Amniotic epithelial cell (primary cell): Measurements from ENCODE around the gene TOX2.
A peak's percentile ranks its signal among the peaks of the same experiment; 100 is the strongest.

Source experiments
- DNase-seq: peaks from one replicate; pipeline ENCODE4 v3.0.0-alpha.2; 2010; ENCODE audit warnings: low read depth

TOX2 gene

DNA sequence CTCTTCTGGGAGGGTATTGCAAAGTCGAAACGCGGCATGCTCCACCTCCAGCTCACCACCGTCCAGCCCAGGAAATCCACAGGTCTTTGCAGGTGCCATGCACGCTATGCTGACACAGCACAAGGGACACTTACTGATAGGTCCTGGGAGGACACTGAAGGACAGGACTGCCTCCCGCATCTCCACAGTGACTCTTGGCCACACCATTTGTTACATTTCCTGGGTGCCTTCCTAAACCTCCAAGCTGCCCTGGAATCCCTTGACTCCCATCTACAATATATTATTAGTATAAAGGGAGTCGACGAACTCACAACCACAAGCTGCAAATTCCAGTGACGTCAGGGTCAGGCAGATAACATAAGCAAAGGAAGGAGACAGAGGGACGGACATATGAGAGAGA is 165.4 kb downstream of the TOX2 start:
- peak; percentile 81 for DNase-seq

- DNase-seq = peak; percentile 79
Observed at GRCh38 chr20:44080646-44081267, 166.1 kb downstream of the TOX2 start.

- DNase-seq = no peak
Observed at GRCh38 chr20:44081476-44081875, 166.8 kb downstream of the TOX2 start.

- DNase-seq = no peak
Observed at GRCh38 chr20:44081888-44082287, 167.2 kb downstream of the TOX2 start.

GRCh38 chr20:44083220-44083933 is 168.7 kb downstream of the TOX2 start:
- no peak for DNase-seq

DNA sequence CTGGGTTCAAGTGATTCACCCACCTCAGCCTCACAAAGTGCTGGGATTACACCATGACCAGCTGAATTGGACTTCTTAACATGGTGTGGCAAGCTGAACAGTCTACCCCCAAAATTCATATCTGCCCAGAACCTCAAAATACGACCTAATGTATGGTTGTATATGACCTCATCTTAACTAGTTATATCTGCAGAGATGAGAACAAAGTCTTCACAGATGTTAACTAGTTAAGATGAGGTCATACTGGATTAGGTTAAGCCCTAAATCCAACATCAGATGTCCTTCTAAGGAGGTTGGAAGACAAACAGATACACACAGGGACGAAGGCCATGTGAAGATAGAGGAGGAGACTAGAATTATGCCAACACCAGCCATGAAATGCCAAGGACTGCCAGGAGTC is 169.8 kb downstream of the TOX2 start:
- DNase-seq = no peak

- DNase-seq = no peak
Observed at GRCh38 chr20:44084891-44085290, 170.2 kb downstream of the TOX2 start.

DNA sequence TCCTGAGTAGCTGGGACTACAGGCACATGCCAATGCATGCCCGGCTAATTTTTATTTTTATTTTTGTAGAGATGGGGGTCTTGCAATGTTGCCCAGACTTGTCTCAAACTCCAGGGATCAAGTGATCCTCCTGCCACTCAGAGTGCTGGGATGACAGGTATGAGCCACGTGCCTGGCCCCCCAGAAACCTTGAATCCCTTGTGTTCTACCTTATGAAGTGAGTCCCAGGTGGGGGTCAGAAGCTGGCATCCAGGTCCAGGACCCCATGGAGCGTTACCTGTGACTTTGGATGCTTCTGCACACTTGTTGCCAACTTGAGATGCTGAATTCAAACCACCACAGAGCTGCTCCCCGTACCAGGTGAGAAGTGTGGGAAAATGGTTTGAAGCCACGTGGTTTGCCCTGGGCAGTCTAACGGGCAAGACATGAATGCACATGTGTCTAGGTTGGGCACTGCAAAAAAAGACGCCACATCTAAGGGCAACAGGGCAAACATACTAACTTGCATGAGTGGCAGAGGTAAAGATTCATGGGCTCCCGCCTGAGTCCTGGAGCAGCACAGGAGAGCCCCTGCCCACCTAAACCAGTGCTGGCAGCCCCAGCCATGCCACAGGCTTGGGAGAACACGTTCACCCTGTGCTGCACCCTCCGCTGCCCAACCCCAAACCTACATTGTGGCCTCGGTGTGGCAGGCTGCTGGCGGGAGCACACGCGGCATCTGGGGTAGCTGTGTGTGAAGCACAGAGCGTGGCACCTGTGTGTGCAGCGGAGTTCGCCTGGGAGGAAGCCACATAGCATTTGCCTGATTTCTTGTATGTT is 171.2 kb downstream of the TOX2 start:
- no peak for DNase-seq

DNA sequence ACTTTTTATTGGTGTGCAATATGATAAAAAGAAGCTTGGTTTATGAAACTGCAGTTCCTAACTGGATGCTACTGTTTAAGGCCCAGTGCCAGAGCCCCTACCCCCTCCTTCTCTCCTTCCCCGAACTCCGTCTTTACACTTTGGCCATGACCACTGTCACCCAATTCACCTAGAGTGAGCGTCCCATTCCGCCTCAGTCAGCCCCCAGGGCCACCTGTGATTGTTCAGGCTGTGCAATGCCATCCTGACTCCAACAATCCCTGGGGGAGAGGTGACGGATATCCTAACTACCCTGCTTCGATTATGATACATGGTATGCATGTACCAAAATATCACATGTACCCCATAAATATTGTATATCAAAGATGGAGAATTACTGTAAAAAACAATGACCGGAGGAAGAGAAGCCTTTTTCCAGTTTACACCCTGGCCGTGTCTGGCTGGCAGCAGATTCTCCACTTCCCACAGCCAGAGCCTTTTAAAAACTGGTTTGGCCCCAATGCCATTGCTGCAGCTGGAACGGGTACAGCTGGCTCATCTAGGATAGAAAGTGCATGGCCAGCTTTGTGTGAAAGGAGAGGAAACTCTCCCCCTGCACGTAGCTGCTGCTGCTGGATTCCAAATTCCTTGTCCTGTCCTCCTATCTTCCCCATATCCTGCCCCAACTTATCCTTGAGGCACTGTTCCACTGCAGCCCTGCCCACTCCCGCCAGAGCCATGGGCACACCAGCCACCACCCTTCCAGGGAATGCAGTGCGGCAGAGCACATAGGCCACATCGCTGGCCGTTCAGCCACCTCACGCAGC is 172.6 kb downstream of the TOX2 start:
- no peak for DNase-seq

DNA sequence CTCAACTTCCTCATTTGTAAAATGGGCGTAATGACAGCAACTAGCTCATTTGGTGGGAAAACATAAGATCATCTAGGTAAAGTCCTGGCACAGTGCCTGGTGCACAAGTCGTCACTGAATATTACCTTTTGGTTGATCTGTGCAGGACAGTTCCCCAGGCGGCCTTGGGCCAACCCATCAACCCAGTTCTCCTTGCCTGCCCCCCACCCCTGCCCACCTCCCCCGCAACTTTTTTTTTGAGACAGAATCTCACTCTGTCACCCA is 173.1 kb downstream of the TOX2 start:
- no peak for DNase-seq

DNA sequence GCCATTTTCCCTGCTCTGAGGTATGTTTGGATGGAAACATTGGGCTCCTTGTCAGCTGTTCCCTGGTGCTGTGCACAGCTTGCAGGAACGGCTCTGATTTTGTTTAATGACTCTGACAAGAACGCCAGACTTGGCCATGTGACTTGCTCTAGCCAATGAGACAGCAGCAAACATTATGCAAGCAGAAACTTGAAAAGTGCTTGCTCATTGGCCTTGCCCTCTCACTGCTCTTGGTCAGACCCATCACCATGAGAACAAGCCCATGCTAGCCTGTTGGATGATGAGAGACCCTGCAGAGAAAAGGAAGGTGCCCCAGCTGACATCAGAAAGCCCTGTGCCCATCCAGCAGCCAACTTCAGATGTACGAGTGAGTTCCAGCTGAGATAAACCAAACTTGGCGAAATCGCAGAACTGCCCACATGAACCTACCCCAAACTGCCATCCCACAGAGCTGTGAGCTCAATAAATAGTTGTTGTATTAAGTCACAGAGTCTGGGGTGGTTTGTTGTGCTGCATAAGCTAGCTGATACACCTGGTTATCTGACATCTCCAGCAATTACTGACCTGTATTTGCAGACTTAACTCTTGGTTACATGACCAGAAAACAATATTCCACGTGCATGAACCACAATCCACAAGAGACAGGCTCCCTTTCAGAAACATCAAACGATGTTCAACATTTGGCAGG is 175.5 kb downstream of the TOX2 start:
- DNase-seq = peak; percentile 68

DNA sequence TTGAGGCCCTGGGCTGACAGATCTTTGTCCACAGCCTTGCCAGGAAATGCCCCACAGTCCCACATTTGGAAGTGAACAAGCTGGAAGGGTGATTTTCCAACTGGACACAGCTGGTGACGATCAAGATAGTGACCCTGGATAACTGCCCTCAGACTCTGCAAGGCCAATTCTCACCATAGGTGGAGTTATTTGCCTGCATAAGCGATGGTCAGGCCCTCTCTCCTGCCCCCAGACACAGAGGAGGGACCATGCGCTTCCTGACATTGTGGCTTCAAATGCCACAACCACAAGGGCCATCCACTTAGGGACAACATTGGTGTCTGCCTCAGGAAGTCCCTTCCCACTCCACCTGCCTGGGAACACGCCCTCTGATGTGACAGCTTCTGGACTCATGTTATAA is 176.4 kb downstream of the TOX2 start:
- no peak for DNase-seq

DNA sequence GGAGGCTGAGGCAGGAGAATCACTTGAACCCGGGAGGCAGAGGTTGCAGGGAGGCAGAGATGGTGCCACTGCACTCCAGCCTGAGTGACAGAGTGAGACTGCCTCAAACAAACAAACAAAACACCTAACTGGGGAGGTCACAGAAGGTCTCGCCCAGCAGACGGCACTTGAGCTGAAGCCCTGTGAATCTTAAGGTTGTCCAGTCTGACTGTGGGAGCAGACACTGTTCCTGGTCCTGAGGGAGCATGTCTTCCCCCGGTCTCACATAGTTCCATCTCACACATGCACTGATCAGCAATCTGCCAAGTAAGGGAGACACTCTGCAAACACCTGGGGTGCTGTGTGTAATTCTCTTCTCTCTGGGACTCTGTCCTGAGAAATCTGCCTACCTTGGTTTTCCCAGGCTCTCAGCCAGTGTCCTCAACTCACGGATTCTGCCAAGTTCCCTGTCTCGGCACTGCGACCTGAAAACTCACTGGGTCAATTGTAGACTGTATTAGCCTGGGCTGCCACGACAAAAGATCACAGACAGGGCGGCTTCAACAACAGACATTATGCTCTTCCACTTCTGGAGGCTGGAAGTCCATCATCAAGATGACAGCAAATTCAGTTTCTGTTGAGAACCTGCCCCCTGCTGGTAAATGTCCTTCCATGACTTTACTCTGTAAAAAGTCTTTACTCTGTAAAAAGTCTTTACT is 178.0 kb downstream of the TOX2 start:
- DNase-seq = peak; percentile 61

DNA sequence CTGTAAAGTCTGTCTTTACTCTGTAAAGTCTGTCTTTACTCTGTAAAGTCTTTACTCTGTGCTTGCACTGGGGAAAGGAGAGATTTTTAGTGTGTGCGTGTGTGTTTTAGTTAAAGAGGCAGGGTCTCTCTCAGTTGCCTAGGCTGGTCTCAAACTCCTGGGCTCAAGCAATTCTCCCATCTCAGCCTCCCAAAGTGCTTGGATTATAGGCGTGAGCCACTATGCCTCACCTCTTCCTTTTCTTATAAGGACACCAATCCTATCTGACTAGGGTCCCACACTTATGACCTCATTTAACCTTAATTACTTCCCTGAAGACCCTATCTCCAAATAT is 178.6 kb downstream of the TOX2 start:
- DNase-seq = no peak

DNA sequence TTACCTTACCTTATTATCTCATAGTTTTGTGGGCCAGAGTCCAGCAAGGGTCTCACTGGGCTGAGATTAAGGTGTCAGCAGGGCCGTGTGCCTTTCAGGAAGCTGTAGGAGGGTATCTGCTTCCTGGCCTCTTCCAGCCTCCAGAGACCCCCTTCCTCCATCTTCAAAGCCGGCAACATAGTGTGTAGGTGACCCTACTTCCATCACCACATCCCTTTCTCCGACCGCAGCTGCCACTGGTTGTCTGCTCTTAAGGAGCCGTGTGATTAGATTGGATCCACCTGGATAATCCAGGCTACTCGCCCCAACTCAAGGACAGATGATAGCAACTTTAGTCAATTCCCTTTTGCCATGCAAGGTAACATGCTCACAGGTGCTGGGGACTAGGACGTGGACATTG is 181.2 kb downstream of the TOX2 start:
- no peak for DNase-seq

DNA sequence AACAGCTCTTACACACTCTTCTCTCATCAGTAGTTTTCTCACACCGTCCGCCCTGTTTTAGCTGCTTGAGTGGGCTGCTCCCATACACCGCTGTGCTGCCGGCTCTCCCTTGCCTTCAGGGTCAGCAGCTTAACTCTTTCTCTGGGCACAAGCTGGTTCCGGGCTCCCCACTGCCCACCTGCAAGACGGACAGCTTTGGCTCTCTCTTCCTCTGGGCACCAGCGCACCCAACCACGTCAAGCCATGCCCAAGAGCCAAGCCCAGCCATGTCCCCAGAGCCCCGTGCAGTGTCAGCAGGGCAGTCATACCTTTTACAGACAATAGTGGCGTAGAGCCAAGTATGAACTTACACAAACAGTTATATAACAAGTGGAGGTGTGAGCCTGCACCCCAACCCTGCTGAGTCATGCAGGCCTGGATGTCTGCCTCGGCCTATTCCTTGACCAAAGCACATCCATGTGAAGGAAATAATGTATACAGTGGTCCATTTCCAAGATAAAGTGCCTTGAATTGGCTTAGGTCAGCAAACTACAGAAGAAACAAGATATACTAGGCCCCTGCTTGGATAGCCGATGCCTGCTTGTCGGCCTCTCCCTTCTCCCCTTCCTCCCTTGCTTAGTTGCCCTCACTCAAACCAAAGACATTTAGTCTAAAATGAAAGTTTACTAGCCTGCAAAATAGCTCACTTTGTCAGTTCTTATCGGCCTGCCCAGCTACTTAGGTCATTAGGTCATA is 183.0 kb downstream of the TOX2 start:
- peak; percentile 60 for DNase-seq

DNA sequence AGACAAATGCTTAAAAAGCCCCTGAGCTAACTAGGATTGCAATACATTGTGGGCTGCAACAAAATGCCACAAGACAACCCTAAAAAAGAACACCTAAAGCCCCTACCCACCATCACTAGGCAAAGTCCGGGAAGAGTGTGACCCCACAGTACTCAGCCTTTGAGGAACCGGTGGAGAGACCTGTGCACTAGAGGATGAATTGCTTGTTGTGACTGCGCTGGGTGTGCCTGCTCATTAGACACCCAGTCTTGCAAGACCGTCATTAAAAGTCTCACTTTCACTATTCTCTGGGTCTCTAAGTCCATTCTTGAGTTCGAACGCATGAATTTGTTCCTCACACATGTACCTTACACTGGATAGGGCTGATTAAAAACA is 183.6 kb downstream of the TOX2 start:
- DNase-seq = no peak

DNA sequence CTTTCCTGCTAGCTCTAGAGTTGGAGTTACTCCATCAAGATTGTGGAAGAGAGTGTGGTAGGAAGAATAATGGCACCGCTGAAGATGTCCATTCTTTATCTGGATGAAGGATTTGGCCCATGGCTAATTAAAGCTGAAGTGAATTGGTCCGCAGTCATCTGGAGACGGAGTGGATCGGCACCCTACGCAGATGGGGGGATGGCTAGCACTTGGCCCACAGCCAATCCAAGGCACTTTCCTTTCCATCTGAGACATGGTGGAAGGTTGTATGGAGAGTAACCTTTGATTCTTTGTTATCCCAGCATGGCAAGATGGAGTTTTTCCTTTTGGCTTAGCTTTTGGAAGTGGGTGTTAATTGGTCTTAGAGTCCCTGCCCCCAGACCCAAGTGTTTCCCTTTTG is 184.0 kb downstream of the TOX2 start:
- no peak for DNase-seq

- DNase-seq = no peak
Observed at GRCh38 chr20:44099832-44100231, 185.2 kb downstream of the TOX2 start.

DNA sequence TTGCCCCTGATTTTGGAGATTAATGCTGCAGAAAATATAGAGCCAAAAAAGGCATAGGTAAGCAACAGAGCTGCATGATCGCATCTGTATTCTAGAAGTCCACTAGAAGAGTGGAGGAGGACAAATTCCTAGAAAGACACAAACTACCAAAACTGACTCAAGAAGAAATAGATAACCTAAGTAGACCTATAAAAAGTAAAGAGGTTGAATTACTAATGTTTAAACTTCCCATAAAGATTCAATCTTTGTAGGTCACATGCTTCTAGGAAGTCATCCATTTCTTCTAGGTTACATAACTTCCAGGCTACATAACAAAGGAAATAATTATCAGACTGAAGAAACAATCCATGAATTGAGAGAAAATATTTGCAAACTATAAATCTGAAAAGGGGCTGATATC is 187.9 kb downstream of the TOX2 start:
- no peak for DNase-seq
